ENCODE results near the gene PAX8. TPM values are rescaled to one million over a fixed set of nuclear protein-coding genes. Genes with fewer than 3 reads are reported as not detected.

The PAX8 gene
- total and polyA plus RNA-seq, 2 of the 13 experiments (the other 11 are each of a cell fraction or from before 2014, with no cell fraction given), result 1.5 to 8.8 TPM

GRCh38 chr2:113178891-113179290, 99.8 kb downstream of the PAX8 start:
- ATAC-seq, result no peak
- no peak overlapping the region for H3K4me3 ChIP-seq (replicated peaks in 1 of 3; ENCODE audit: insufficient read depth in 1 of 3, low read depth in 2 of 3, low read length in 3 of 3)
- ChIA-PET CTCF (ENCODE audit: low intra/inter-chr PET ratio, low total read pairs) (no interaction called here), POLR2A (interaction anchor here (3.5 to 6.4 kb wide), 2 partner anchors 12 to 21 kb away, joined by 39 to 97 read pairs; no protein-coding TSS in a partner anchor)
- DNase-seq (ENCODE audit: low spot score), result no peak
- no TSS peak for BruUV-seq (replicated peaks)
- H3K79me2 ChIP-seq (ENCODE audit: insufficient read depth, low read length), result no peaks in the 10 kb centered on the region
- H3K36me3 ChIP-seq (replicated peaks in 1 of 2; ENCODE audit: control insufficient read depth in 1 of 2, insufficient read depth in 2 of 2, low read length in 2 of 2), result no peaks in the 10 kb centered on the region; a peak in 1 of 5 replicates
- no peak overlapping the region for H2AFZ ChIP-seq (ENCODE audit: low read length)
- no peak overlapping the region for H3K27ac ChIP-seq (ENCODE audit: extremely low read length, insufficient read depth, low read length)
- 61% methylated on average over 4 of the region's 4 CpGs for WGBS (ENCODE audit: low lambda C conversion rate)
- no peak overlapping the region for H3K9ac ChIP-seq (ENCODE audit: insufficient read depth, low read depth, low read length)
- TF ChIP-seq ZBTB8A (CRISPR knock-in tag; IDR thresholded peaks at IDR 0.05; ENCODE audit: borderline replicate concordance, low read depth) (no peak), CENPX (CRISPR knock-in tag; IDR thresholded peaks at IDR 0.05) (no peak), RBFOX2 (IDR thresholded peaks at IDR 0.05; ENCODE audit: low read depth, low read length) (no peak), ZNF891 (CRISPR knock-in tag; IDR thresholded peaks at IDR 0.05) (no peak), ZNF10 (CRISPR knock-in tag; IDR thresholded peaks at IDR 0.05; ENCODE audit: borderline replicate concordance, low read depth) (no peak), ZFP82 (CRISPR knock-in tag; IDR thresholded peaks at IDR 0.05; ENCODE audit: borderline replicate concordance) (no peak), ZNF710 (CRISPR knock-in tag; IDR thresholded peaks at IDR 0.05; ENCODE audit: borderline replicate concordance) (no peak), ZFP62 (CRISPR knock-in tag; IDR thresholded peaks at IDR 0.05) (no peak), ZNF282 (IDR thresholded peaks at IDR 0.05; ENCODE audit: partially characterized antibody) (no peak)
- H3K27me3 ChIP-seq (ENCODE audit: control insufficient read depth in 1 of 2, insufficient read depth in 2 of 2, low read length in 2 of 2), result peaks cover 0 to 4% of the 10 kb centered on the region in 2 experiments; a peak in 1 of 5 replicates
- FAIRE-seq, result no peak
- no peak overlapping the region for H3K4me2 ChIP-seq (ENCODE audit: low read depth, low read length)
- H3K9me3 ChIP-seq (ENCODE audit: low read length), result no peaks in the 10 kb centered on the region
- intact Hi-C loops (cut with micrococcal nuclease; ENCODE audit: unreplicated experiment), result no loop called here
- in situ Hi-C loops (cut with HindIII; ENCODE audit: extremely low pct_ligation_motif_present, low pct_unique_long_range_greater_than_20kb), result no loop called here
- H3K4me1 ChIP-seq (ENCODE audit: insufficient read depth, low read length), result peaks cover 74% of the 10 kb centered on the region
- no peaks in the 10 kb centered on the region for H4K20me1 ChIP-seq (ENCODE audit: insufficient read depth, low read length)
